Measurements from ENCODE around the gene ZNF516.

Gene ZNF516

DNA sequence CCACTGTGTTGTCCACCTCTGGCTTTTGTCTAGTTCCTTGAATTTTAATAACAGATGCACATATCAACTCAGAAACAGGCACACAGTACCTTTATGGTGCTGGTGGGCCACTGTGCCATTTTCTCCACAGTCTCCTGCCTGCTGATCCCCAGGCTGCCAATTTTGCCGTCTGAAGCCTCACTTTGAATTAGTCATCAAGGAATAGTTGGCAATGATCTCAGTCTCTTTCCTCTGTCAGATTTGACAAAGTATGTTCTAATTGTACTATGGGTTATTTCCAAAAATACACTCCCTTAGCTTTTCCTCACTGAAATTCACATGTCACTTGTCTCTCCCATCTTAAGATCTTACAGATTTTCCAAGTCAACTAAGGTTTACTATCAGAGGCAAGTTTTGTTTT, 140.7 kb downstream of the ZNF516 start:
- Histone ChIP-seq H3K27me3 (ENCODE audit: insufficient read depth, low read length, poor library complexity) (no peaks in the 10 kb centered on the region), H2BK15ac (replicated peaks; ENCODE audit: low read depth) (no peak overlapping the region), H2BK120ac (ENCODE audit: low read depth, low read length) (no peak overlapping the region), H3K9ac (ENCODE audit: low read length) (no peak overlapping the region), H3K79me2 (ENCODE audit: control insufficient read depth, insufficient read depth, low read length) (no peaks in the 10 kb centered on the region), H3K4me2 (ENCODE audit: low read length) (no peak overlapping the region), H3K18ac (ENCODE audit: low read length) (no peak overlapping the region), H4K8ac (ENCODE audit: low read depth, low read length) (no peak overlapping the region), H4K5ac (ENCODE audit: low read length) (no peak overlapping the region), H3K27ac (ENCODE audit: low read depth, low read length) (no peak overlapping the region), H2BK5ac (ENCODE audit: low read length) (no peak overlapping the region), H3K4ac (ENCODE audit: low read depth, low read length) (no peak overlapping the region), H3K56ac (ENCODE audit: low read length) (no peak overlapping the region), H3K23ac (ENCODE audit: low read length) (no peak overlapping the region), H3K79me1 (ENCODE audit: low read length) (no peaks in the 10 kb centered on the region), H2AK5ac (ENCODE audit: low read length) (no peak overlapping the region), H3K4me1 (ENCODE audit: control insufficient read depth, low read depth, low read length) (no peaks in the 10 kb centered on the region), H3K36me3 (ENCODE audit: control insufficient read depth, insufficient read depth, low read length) (no peaks in the 10 kb centered on the region), H3K4me3 (ENCODE audit: low read length) (no peak overlapping the region)
- no peak for DNase-seq
- WGBS (ENCODE audit: extremely low coverage, insufficient coverage, low lambda C conversion rate), result no CpG with 5 or more reads among the region's 1 CpG

DNA sequence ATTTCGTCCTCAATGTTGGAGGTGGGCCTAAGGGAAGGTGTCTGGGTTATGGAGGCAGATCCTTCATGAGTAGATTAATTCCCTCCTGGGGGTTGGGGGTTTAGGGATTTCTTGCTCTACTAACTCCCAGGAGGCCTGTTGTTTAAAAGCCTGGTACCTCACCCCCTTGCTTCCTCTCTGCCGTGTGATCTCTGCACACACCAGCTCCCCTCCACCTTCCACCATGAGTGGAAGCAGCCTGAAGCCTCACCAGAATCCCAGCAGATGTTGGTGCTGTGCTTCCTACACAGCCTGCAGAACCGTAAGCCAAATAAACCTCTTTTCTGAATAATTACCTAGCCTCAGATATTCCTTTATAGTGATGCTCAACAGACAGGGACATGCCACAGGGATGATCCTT, 141.5 kb downstream of the ZNF516 start:
- no peaks in the 10 kb centered on the region for H3K79me1 ChIP-seq (ENCODE audit: low read length)
- H2AK5ac ChIP-seq (ENCODE audit: low read length), result no peak overlapping the region
- H3K23ac ChIP-seq (ENCODE audit: low read length), result no peak overlapping the region
- no peak for DNase-seq
- no peak overlapping the region for H3K4me2 ChIP-seq (ENCODE audit: low read length)
- H3K4ac ChIP-seq (ENCODE audit: low read depth, low read length), result no peak overlapping the region
- no peak overlapping the region for H3K18ac ChIP-seq (ENCODE audit: low read length)
- no peak overlapping the region for H3K56ac ChIP-seq (ENCODE audit: low read length)
- no peak overlapping the region for H4K8ac ChIP-seq (ENCODE audit: low read depth, low read length)
- no peak overlapping the region for H3K9ac ChIP-seq (ENCODE audit: low read length)
- H3K4me1 ChIP-seq (ENCODE audit: control insufficient read depth, low read depth, low read length), result no peaks in the 10 kb centered on the region
- no peak overlapping the region for H2BK120ac ChIP-seq (ENCODE audit: low read depth, low read length)
- no peak overlapping the region for H4K5ac ChIP-seq (ENCODE audit: low read length)
- WGBS (ENCODE audit: extremely low coverage, insufficient coverage, low lambda C conversion rate), result no CpG with 5 or more reads among the region's 3 CpGs
- no peaks in the 10 kb centered on the region for H3K79me2 ChIP-seq (ENCODE audit: control insufficient read depth, insufficient read depth, low read length)
- H2BK15ac ChIP-seq (replicated peaks; ENCODE audit: low read depth), result no peak overlapping the region
- H2BK5ac ChIP-seq (ENCODE audit: low read length), result no peak overlapping the region
- H3K27ac ChIP-seq (ENCODE audit: low read depth, low read length), result no peak overlapping the region
- H3K27me3 ChIP-seq (ENCODE audit: insufficient read depth, low read length, poor library complexity), result no peaks in the 10 kb centered on the region
- H3K4me3 ChIP-seq (ENCODE audit: low read length), result no peak overlapping the region
- no peaks in the 10 kb centered on the region for H3K36me3 ChIP-seq (ENCODE audit: control insufficient read depth, insufficient read depth, low read length)

DNA sequence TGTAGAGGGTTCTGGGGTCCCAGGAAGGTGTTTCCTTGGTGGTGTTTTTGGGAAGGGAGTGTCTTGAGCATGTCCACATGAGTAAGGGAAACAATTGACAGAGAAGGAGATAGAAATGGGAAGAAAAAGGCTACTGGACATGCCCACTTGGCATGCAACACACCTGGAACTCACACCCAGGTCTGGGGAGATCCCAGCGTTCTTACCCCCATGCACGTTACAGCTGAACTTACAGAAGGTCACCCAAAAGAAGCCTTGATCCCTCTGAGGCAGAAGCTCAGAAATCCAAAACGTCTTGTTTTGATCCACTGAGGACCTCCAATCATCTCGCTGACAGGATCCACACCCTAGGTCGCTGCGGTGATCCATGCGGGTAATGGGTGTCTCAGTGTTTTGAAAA, 142.0 kb downstream of the ZNF516 start:
- Histone ChIP-seq H2BK15ac (replicated peaks; ENCODE audit: low read depth) (no peak overlapping the region), H3K27me3 (ENCODE audit: insufficient read depth, low read length, poor library complexity) (no peaks in the 10 kb centered on the region), H2BK120ac (ENCODE audit: low read depth, low read length) (no peak overlapping the region), H3K4me1 (ENCODE audit: control insufficient read depth, low read depth, low read length) (no peaks in the 10 kb centered on the region), H3K18ac (ENCODE audit: low read length) (no peak overlapping the region), H4K5ac (ENCODE audit: low read length) (no peak overlapping the region), H3K79me1 (ENCODE audit: low read length) (no peaks in the 10 kb centered on the region), H3K9ac (ENCODE audit: low read length) (no peak overlapping the region), H2BK5ac (ENCODE audit: low read length) (no peak overlapping the region), H2AK5ac (ENCODE audit: low read length) (no peak overlapping the region), H3K4me3 (ENCODE audit: low read length) (no peak overlapping the region), H3K4ac (ENCODE audit: low read depth, low read length) (no peak overlapping the region), H3K27ac (ENCODE audit: low read depth, low read length) (no peak overlapping the region), H3K56ac (ENCODE audit: low read length) (no peak overlapping the region), H3K23ac (ENCODE audit: low read length) (no peak overlapping the region), H3K79me2 (ENCODE audit: control insufficient read depth, insufficient read depth, low read length) (no peaks in the 10 kb centered on the region), H3K4me2 (ENCODE audit: low read length) (no peak overlapping the region), H3K36me3 (ENCODE audit: control insufficient read depth, insufficient read depth, low read length) (no peaks in the 10 kb centered on the region), H4K8ac (ENCODE audit: low read depth, low read length) (no peak overlapping the region)
- no CpG with 5 or more reads among the region's 7 CpGs for WGBS (ENCODE audit: extremely low coverage, insufficient coverage, low lambda C conversion rate)
- no peak for DNase-seq

DNA sequence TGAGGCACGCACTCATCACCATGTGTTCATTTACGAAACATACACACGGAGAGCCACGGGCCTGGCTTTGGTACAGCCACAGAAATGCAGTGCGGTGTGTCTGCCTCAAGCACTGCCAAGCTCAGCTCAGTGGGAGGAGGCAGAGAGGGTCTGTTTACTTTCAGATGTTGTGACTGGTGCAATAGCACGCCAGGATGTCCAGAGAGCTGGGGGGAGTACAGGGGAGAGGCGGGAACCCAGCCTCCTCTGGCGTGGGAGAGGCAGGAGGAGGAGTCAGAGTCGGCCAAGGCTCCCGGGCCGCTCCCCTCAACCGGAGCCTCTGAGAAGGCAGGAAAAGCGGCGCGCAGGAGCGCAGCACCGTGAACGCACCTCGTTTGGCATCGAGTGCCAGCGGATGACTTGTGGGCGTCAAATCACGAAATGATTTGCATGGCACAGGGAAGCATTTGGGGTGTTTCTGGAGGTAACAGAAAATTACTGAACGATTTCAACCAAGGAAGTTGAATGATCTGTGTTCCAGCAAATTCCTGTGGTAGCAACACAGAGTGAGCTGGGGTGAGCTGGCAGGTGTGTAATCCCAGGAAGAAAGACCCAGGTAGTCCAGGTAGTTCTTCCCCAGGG, 143.0 kb downstream of the ZNF516 start:
- H2BK5ac ChIP-seq (ENCODE audit: low read length), result no peak overlapping the region
- peak; percentile 52 for DNase-seq

DNA sequence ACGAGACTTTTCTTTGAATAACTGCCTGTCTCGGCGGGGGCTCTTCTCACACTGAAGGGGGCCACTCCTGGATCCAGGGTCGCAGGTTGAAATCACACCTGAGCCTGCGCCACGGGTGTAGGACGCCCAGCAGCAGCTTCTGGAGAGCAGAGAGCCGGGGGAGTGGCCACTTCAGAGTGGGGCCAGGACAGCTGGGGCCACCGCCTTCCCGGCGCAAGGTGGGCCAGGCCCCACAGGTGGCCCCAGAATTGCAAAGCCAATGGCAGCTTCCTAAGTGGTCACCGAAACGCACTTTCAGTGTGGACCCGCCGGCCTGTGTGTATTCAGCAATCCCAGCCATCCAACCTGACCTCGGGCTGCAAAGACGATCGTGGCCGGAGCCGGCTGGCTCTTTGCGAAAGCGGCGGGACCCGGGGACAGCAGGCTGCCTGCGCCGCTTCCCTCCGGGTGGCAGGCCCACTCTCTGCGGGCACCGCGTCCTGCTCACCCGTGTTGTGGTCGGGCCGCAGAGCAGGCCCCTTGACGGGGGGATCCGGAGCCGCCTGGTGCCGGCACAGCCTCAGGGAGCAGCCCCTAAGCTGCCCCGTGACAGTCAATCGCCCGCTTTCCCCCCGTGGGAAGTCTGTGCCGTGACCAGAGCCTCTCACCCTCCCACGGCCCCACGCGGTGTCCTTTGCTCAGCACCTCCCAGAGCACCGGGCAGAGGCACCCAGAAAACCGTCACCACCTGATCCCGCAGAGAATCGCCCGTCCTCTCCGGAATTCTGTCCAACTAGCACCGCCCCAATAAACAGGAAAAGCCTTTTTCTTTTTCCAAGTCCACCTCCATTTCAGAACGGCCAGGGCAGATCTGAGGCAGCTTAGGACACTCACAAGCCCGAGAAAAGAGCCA, 144.7 kb downstream of the ZNF516 start:
- Histone ChIP-seq H3K79me1 (ENCODE audit: low read length) (no peaks in the 10 kb centered on the region), H2AK5ac (ENCODE audit: low read length) (no peak overlapping the region), H3K27ac (ENCODE audit: low read depth, low read length) (no peak overlapping the region), H3K4ac (ENCODE audit: low read depth, low read length) (no peak overlapping the region), H2BK5ac (ENCODE audit: low read length) (no peak overlapping the region), H3K4me1 (ENCODE audit: control insufficient read depth, low read depth, low read length) (no peaks in the 10 kb centered on the region), H3K18ac (ENCODE audit: low read length) (no peak overlapping the region), H3K4me2 (ENCODE audit: low read length) (no peak overlapping the region), H3K36me3 (ENCODE audit: control insufficient read depth, insufficient read depth, low read length) (no peaks in the 10 kb centered on the region), H2BK15ac (replicated peaks; ENCODE audit: low read depth) (no peak overlapping the region), H2BK120ac (ENCODE audit: low read depth, low read length) (no peak overlapping the region), H4K8ac (ENCODE audit: low read depth, low read length) (no peak overlapping the region), H3K23ac (ENCODE audit: low read length) (no peak overlapping the region), H3K27me3 (ENCODE audit: insufficient read depth, low read length, poor library complexity) (no peaks in the 10 kb centered on the region), H4K5ac (ENCODE audit: low read length) (no peak overlapping the region), H3K56ac (ENCODE audit: low read length) (no peak overlapping the region), H3K9ac (ENCODE audit: low read length) (no peak overlapping the region), H3K79me2 (ENCODE audit: control insufficient read depth, insufficient read depth, low read length) (no peaks in the 10 kb centered on the region), H3K4me3 (ENCODE audit: low read length) (no peak overlapping the region)
- no peak for DNase-seq
- no CpG with 5 or more reads among the region's 54 CpGs for WGBS (ENCODE audit: extremely low coverage, insufficient coverage, low lambda C conversion rate)

More for the DNA sequence above, 143.0 kb downstream of the ZNF516 start:
- no peaks in the 10 kb centered on the region for H3K27me3 ChIP-seq (ENCODE audit: insufficient read depth, low read length, poor library complexity)
- no CpG with 5 or more reads among the region's 24 CpGs for WGBS (ENCODE audit: extremely low coverage, insufficient coverage, low lambda C conversion rate)
- no peak overlapping the region for H2BK120ac ChIP-seq (ENCODE audit: low read depth, low read length)
- no peaks in the 10 kb centered on the region for H3K4me1 ChIP-seq (ENCODE audit: control insufficient read depth, low read depth, low read length)
- no peaks in the 10 kb centered on the region for H3K79me2 ChIP-seq (ENCODE audit: control insufficient read depth, insufficient read depth, low read length)
- no peak overlapping the region for H3K18ac ChIP-seq (ENCODE audit: low read length)
- no peak overlapping the region for H4K5ac ChIP-seq (ENCODE audit: low read length)
- no peaks in the 10 kb centered on the region for H3K36me3 ChIP-seq (ENCODE audit: control insufficient read depth, insufficient read depth, low read length)
- H4K8ac ChIP-seq (ENCODE audit: low read depth, low read length), result no peak overlapping the region
- H3K27ac ChIP-seq (ENCODE audit: low read depth, low read length), result no peak overlapping the region
- H3K23ac ChIP-seq (ENCODE audit: low read length), result no peak overlapping the region
- H3K9ac ChIP-seq (ENCODE audit: low read length), result no peak overlapping the region
- no peak overlapping the region for H3K56ac ChIP-seq (ENCODE audit: low read length)
- no peak overlapping the region for H2AK5ac ChIP-seq (ENCODE audit: low read length)
- H3K4me3 ChIP-seq (ENCODE audit: low read length), result no peak overlapping the region
- H2BK15ac ChIP-seq (replicated peaks; ENCODE audit: low read depth), result no peak overlapping the region
- H3K79me1 ChIP-seq (ENCODE audit: low read length), result no peaks in the 10 kb centered on the region
- H3K4ac ChIP-seq (ENCODE audit: low read depth, low read length), result no peak overlapping the region
- no peak overlapping the region for H3K4me2 ChIP-seq (ENCODE audit: low read length)

All from mesendoderm (in vitro differentiated cells).